ENCODE measurements around the gene GDPD4.

Gene GDPD4

DNA sequence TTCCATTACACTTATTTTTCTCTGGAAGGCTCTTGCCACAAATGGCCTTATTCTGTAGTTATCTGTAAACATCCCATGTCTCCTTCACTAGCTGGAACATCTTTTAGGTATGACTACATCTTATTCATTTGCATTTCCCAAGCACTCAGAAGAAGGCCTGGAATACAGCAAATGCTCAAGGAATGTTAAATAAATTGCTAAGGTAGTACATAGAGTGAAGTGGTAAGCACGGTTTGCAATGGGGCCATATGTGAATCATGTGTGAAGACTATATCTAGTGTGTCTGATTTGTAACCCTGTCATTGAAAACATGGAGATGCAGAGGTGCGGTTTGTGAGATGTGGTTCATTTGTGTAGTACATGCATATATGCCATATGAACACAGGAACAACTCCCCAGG lies 33.5 kb downstream of the GDPD4 start:
- Histone ChIP-seq H3K27ac (ENCODE audit: extremely low read depth, low read depth, low read length) (no peak overlapping the region), H3K4me1 (ENCODE audit: control insufficient read depth, insufficient read depth, low read length) (no peaks in the 10 kb centered on the region), H3K9me3 (ENCODE audit: control insufficient read depth, insufficient read depth, low read depth, low read length) (no peaks in the 10 kb centered on the region), H3K4me3 (ENCODE audit: low read depth, low read length) (no peak overlapping the region), H3K36me3 (ENCODE audit: control insufficient read depth in 2 of 2, insufficient read depth in 1 of 2, low read length in 2 of 2) (no peaks in the 10 kb centered on the region)
- CTCF ChIA-PET: no interaction called here
- no peak for TF ChIP-seq ZNF626 (tag by site-specific recombination; IDR thresholded peaks at IDR 0.05)
- TF ChIP-seq ZNF433 (tag by site-specific recombination; IDR thresholded peaks at IDR 0.05; ENCODE audit: low read depth): no peak
- TF ChIP-seq, protein P1, sequence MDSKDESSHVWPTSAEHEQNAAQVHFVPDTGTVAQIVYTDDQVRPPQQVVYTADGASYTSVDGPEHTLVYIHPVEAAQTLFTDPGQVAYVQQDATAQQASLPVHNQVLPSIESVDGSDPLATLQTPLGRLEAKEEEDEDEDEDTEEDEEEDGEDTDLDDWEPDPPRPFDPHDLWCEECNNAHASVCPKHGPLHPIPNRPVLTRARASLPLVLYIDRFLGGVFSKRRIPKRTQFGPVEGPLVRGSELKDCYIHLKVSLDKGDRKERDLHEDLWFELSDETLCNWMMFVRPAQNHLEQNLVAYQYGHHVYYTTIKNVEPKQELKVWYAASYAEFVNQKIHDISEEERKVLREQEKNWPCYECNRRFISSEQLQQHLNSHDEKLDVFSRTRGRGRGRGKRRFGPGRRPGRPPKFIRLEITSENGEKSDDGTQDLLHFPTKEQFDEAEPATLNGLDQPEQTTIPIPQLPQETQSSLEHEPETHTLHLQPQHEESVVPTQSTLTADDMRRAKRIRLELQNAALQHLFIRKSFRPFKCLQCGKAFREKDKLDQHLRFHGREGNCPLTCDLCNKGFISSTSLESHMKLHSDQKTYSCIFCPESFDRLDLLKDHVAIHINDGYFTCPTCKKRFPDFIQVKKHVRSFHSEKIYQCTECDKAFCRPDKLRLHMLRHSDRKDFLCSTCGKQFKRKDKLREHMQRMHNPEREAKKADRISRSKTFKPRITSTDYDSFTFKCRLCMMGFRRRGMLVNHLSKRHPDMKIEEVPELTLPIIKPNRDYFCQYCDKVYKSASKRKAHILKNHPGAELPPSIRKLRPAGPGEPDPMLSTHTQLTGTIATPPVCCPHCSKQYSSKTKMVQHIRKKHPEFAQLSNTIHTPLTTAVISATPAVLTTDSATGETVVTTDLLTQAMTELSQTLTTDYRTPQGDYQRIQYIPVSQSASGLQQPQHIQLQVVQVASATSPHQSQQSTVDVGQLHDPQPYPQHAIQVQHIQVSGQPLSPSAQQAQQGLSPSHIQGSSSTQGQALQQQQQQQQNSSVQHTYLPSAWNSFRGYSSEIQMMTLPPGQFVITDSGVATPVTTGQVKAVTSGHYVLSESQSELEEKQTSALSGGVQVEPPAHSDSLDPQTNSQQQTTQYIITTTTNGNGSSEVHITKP (tag by site-specific recombination; IDR thresholded peaks at IDR 0.05): no peak
- no peak for TF ChIP-seq ZNF184 (tag by site-specific recombination; IDR thresholded peaks at IDR 0.05)
- no peak for TF ChIP-seq ZNF777 (tag by site-specific recombination; IDR thresholded peaks at IDR 0.05; ENCODE audit: borderline replicate concordance)
- no peak for TF ChIP-seq ZNF394 (tag by site-specific recombination; IDR thresholded peaks at IDR 0.05; ENCODE audit: borderline replicate concordance)
- no peak for TF ChIP-seq ZNF366 (tag by site-specific recombination; conservative IDR thresholded peaks at IDR 0.05)
- no peak for TF ChIP-seq ZNF274 (IDR thresholded peaks at IDR 0.05; ENCODE audit: low read length)
- no peak for TF ChIP-seq ZNF274 (tag by site-specific recombination; IDR thresholded peaks at IDR 0.05; ENCODE audit: borderline replicate concordance)
- POLR2A ChIA-PET: no interaction called here

DNA sequence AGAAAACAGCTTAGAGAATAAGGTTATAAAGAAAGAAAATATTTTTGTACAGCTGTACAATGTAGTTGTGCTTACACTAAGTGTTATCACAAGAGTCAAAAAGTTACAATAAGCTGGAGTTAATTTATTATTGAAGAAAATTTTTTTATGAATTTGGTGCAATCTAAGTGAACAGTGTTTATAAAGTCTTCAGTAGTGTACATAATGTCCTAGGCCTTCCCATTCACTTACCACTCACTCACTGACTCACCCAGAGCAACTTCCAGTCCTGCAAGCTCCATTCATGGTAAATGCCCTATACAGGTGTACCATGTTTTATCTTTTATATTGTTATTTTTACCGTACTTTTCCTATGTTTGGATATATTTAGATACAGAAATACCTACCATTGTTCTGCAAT lies 34.7 kb downstream of the GDPD4 start:
- no peaks in the 10 kb centered on the region for H3K36me3 ChIP-seq (ENCODE audit: control insufficient read depth in 2 of 2, insufficient read depth in 1 of 2, low read length in 2 of 2)
- no peak overlapping the region for H3K4me3 ChIP-seq (ENCODE audit: low read depth, low read length)
- H3K4me1 ChIP-seq (ENCODE audit: control insufficient read depth, insufficient read depth, low read length): no peaks in the 10 kb centered on the region
- no peak overlapping the region for H3K27ac ChIP-seq (ENCODE audit: extremely low read depth, low read depth, low read length)
- H3K9me3 ChIP-seq (ENCODE audit: control insufficient read depth, insufficient read depth, low read depth, low read length): no peaks in the 10 kb centered on the region
- POLR2A ChIA-PET: no interaction called here
- CTCF ChIA-PET: interaction anchor here (0.6 kb wide), 1 partner anchor 58 kb away, joined by 4 read pairs; no protein-coding TSS in a partner anchor
- TF ChIP-seq ZFP3 (tag by site-specific recombination; IDR thresholded peaks at IDR 0.05; ENCODE audit: low read depth) (no peak), GFI1B (tag by site-specific recombination; IDR thresholded peaks at IDR 0.05) (no peak), TRIM28 (IDR thresholded peaks at IDR 0.05; ENCODE audit: borderline replicate concordance, low read length) (no peak), SALL2 (tag by site-specific recombination; IDR thresholded peaks at IDR 0.05; ENCODE audit: borderline replicate concordance) (no peak), ZNF48 (tag by site-specific recombination; IDR thresholded peaks at IDR 0.05) (no peak), ZNF169 (tag by site-specific recombination; IDR thresholded peaks at IDR 0.05) (no peak), WT1 (tag by site-specific recombination; IDR thresholded peaks at IDR 0.05) (no peak), ZNF677 (tag by site-specific recombination; IDR thresholded peaks at IDR 0.05) (no peak), ZNF548 (tag by site-specific recombination; IDR thresholded peaks at IDR 0.05) (no peak), ZNF221 (tag by site-specific recombination; IDR thresholded peaks at IDR 0.05; ENCODE audit: borderline replicate concordance) (no peak)
- TF ChIP-seq, protein P2, sequence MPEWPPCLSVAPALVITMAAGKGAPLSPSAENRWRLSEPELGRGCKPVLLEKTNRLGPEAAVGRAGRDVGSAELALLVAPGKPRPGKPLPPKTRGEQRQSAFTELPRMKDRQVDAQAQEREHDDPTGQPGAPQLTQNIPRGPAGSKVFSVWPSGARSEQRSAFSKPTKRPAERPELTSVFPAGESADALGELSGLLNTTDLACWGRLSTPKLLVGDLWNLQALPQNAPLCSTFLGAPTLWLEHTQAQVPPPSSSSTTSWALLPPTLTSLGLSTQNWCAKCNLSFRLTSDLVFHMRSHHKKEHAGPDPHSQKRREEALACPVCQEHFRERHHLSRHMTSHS (tag by site-specific recombination; IDR thresholded peaks at IDR 0.05): no peak
- TF ChIP-seq, protein P3, sequence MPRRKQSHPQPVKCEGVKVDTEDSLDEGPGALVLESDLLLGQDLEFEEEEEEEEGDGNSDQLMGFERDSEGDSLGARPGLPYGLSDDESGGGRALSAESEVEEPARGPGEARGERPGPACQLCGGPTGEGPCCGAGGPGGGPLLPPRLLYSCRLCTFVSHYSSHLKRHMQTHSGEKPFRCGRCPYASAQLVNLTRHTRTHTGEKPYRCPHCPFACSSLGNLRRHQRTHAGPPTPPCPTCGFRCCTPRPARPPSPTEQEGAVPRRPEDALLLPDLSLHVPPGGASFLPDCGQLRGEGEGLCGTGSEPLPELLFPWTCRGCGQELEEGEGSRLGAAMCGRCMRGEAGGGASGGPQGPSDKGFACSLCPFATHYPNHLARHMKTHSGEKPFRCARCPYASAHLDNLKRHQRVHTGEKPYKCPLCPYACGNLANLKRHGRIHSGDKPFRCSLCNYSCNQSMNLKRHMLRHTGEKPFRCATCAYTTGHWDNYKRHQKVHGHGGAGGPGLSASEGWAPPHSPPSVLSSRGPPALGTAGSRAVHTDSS (tag by site-specific recombination; IDR thresholded peaks at IDR 0.05): no peak
- TF ChIP-seq, protein P4, sequence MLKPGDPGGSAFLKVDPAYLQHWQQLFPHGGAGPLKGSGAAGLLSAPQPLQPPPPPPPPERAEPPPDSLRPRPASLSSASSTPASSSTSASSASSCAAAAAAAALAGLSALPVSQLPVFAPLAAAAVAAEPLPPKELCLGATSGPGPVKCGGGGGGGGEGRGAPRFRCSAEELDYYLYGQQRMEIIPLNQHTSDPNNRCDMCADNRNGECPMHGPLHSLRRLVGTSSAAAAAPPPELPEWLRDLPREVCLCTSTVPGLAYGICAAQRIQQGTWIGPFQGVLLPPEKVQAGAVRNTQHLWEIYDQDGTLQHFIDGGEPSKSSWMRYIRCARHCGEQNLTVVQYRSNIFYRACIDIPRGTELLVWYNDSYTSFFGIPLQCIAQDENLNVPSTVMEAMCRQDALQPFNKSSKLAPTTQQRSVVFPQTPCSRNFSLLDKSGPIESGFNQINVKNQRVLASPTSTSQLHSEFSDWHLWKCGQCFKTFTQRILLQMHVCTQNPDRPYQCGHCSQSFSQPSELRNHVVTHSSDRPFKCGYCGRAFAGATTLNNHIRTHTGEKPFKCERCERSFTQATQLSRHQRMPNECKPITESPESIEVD (tag by site-specific recombination; IDR thresholded peaks at IDR 0.05): no peak
- TF ChIP-seq, protein P5, sequence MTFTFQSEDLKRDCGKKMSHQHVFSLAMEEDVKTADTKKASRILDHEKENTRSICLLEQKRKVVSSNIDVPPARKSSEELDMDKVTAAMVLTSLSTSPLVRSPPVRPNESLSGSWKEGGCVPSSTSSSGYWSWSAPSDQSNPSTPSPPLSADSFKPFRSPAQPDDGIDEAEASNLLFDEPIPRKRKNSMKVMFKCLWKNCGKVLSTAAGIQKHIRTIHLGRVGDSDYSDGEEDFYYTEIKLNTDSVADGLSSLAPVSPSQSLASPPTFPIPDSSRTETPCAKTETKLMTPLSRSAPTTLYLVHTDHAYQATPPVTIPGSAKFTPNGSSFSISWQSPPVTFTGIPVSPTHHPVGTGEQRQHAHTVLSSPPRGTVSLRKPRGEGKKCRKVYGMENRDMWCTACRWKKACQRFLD (tag by site-specific recombination; IDR thresholded peaks at IDR 0.05): no peak
- TF ChIP-seq, protein P6, sequence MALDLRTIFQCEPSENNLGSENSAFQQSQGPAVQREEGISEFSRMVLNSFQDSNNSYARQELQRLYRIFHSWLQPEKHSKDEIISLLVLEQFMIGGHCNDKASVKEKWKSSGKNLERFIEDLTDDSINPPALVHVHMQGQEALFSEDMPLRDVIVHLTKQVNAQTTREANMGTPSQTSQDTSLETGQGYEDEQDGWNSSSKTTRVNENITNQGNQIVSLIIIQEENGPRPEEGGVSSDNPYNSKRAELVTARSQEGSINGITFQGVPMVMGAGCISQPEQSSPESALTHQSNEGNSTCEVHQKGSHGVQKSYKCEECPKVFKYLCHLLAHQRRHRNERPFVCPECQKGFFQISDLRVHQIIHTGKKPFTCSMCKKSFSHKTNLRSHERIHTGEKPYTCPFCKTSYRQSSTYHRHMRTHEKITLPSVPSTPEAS (tag by site-specific recombination; IDR thresholded peaks at IDR 0.05): no peak

Measured in HEK293 (cell line).